ENCODE measurements around the gene NMT1.
"Not testable (repeated sequence)": the region's sequence is repeated elsewhere in the genome, so short reads cannot be mapped to it uniquely, and the experiment has no call there.

NMT1 gene

DNA sequence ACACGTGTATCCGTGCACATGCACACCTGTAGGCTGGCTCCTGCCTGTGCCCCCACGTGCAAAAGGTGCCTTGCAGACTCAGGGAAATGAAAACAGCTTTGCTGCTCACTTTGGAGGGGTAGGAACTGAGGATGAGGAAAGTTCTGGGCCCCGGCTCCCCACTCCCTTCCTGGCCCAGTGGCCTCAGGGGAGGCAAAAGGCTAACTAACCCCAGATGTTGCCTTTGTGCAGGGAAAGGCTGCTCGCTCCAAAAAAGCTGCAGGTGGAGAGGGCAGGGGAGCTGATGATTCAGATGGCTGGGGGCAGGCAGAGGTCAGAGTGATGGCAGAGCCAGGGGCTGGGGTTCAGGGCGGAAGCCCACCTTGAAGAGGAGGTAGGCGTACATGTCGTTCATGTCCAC is 58.8 kb downstream of the NMT1 start:
- DNase-seq (ENCODE audit: low read depth in 3 of 3): no peak

DNA sequence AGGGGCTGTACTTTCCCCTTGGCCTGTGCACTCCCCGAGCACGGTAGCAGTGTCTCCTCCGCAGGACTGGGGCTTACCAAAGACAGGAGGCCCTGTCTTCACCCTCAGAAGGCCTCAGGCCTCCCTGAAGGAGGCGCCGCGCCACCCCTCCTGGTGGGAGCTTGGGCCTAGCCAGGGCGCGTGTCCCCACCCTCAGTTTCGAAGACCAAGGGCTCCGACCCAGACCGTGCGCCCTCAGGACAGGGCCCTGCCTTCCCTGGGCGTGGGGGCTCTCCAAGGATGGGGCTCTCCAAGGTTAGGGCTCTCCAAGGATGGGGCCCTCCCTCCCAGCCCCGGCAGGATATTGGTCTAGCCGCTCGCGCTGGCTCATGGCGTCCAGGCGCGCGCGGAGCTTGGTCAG is 59.4 kb downstream of the NMT1 start:
- DNase-seq (ENCODE audit: low read depth in 3 of 3): no peak

DNA sequence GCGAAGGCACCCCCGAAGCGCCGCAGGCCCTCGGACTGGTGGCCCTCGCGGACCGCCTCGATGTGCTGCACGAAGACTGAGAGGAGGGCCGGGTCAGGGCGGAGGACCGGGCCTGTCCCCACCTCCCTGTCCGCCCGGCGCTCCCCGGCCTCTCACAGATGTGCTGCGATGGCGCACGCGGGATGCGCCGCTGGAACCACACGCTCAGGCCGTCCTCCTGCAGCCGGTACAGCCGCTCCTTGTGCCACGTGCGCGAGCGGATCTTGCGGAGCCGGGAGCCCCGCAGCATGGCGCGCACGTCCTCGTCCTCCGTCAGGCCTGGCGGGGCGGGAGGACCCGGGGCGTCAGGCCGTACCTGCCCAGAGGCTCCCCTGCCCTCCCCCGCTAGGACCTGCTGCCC is 59.9 kb downstream of the NMT1 start:
- DNase-seq (ENCODE audit: low read depth in 3 of 3): no peak

DNA sequence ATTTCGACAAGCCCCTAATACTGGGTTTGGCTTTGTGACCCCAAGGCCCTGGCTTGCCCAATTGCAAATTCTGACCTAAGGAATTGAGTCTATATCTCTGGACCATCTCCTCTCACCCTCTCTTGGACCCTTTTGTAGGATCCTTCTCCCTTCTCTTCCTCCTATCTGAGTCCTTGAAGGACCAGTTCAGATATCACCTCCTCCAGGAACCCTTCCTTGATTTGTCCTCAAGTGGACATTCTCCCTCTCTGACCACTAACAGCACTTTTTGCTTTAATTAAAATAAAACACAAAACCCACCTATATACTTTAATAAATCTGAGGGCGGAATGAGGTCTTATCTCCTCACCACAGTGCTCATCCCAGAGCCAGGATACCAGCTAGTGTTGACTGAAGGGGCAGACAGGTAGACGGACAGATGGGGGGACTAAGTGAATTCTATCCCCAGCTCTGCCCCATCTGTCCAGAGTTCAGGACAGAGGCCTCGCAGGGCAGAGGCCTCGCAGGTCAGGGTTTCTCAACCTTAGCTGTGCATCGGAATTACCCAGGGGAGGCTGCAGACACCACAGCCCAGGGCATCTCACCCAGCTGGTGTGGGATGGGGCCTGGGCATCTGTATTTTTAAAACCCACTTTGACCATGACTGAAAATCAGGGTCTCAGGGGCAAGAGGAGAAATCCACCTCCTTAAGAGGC is 62.1 kb downstream of the NMT1 start:
- DNase-seq (ENCODE audit: low read depth in 3 of 3): no peak

DNA sequence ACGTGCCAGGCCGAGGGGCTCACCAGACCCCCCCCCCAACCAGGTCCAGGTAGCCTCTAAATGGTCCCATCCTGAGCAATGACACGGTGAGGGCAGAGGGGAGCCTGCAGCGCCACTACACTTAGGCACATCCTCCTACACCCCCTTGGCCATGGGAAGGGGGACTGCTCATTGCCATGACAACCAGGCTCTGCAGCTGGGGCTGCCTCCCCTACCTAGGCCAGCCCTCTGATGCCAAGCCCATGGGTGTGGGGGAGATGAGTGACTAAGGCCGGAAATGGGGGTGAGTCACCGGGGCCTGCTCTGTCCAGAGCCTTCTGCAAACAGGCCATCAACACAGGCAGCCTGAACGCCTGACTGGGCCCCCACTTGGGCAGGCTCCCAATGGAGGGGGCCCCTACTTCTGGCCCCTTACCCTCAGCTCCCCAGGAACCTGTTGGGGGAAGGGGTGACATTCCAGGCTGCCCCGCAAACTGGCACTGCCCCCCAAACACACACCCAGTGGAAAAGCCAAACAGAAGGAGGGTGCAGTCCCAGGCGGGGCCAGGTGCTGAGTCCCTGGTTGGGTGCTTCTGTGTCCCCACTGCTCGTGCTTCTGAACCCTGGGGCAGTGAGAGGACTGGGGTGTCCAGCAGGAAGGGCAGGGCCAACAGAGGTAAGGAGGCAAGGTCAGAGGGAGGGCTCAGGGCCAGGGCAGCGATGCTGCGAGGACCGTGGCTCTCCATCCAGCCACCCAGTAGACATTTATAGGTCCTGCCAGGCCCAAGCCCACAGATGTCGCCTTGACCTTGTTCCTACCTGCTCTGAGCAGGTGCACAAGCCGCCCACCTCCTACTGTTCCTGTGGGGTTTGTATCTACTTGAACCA is 63.0 kb downstream of the NMT1 start:
- DNase-seq (ENCODE audit: low read depth in 3 of 3): no peak

DNA sequence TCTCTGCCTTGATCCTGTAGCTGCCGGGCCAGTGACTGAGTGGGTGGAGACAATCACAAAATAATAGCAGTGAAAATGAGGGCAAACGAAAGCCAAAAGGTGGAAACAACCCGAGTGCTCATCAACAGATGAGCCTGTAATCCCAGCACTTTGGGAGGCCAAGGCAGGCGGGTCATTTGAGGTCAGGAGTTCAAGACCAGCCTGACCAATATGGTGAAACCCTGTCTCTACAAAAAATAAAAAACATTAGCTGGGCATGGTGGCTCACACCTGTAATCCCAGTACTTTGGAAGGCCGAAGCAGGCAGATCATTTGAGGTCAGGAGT is 63.6 kb downstream of the NMT1 start:
- DNase-seq (ENCODE audit: low read depth in 3 of 3): not testable (repeated sequence)

DNA sequence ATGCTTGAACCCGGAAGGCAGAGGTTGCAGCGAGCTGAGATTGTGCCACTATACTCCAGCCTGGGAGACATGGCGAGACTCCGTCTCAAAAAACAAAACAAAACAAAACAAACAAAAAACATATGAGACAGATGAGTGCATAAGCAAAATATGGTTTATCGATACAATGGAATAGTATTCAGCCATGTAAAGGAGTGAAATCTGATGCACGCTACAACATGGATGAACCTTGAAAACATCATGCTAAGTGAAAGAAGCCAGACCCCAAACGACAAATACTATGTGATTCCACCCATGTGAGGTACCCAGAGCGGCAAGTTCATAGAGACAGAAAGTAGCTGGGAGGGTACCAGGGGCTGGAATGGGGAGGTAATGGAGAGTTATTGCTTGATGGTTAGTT is 64.4 kb downstream of the NMT1 start:
- no peak for DNase-seq (ENCODE audit: low read depth in 3 of 3)

DNA sequence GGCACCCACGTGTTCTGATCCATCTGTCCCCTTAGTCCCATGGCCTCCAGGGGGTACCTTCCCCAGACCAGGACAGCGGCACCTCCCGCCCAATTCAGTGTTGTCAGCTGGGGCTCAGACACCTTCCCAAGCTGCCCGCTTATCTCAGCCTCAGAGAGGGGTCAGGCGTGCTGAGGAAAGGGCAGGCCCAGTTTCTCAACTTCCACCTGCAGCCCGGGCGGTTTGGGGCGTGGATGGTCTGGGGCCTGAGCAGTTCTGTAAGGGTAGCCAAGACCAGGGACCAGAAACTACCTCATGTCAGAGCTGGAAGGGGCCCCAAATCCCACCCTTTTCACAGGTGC is 66.1 kb downstream of the NMT1 start:
- DNase-seq (ENCODE audit: low read depth in 3 of 3): no peak

DNA sequence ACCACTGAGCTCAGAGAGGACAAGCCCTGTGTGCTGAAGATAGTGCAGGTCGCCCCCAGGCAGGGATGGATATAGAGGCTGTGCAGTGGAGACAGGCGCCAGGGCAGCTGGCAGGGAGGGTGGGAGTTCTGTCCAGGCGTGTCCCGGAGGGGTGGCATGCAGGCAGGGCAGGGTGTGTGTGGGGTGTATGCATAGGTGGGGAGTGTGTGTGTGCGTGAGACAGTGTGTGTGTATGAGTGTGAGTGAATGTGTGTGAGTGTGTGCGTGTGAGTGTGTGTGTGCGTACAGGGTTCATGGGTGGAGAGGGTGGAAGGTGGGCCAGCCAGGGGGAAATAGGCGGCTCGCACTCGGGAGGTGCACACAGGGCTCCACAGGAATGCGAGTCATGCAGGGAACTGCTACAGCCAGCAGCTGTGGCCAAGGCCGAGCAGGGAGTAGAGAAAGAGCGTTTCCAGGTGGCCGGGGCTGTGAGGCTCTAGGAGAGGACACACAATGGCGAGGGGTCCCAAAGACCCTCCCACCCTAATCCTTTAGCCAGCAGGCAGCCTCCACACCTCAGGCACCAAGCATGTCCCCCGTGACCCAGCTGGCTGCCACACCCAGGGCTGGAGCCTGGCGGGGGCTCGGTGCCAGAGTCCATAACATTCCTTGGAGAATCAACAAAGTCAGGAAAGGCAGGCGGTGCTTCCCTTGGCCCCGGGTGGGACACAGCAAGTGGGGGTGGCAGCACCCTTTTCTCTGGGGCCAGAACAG is 66.6 kb downstream of the NMT1 start:
- no peak for DNase-seq (ENCODE audit: low read depth in 3 of 3)

DNA sequence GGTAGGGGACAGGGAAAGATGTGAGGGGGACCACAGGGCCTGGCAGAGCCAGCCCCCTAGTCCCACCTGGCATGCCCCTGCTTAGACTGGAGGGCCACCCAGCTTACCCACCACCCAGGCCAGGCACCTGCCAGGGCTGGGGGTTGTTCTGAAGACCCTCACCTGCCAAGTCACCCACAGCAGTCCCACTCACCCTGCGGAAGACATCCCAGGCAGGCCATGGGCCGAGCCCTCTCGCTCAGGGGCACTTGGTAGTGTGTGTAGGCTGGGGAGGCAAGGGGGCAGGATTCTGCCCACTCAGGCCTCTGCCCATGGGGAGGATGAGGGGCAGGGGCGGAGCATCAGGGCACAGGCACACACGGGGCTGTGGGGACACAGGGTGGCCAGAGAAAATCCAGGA is 67.2 kb downstream of the NMT1 start:
- DNase-seq (ENCODE audit: low read depth in 3 of 3): no peak

DNA sequence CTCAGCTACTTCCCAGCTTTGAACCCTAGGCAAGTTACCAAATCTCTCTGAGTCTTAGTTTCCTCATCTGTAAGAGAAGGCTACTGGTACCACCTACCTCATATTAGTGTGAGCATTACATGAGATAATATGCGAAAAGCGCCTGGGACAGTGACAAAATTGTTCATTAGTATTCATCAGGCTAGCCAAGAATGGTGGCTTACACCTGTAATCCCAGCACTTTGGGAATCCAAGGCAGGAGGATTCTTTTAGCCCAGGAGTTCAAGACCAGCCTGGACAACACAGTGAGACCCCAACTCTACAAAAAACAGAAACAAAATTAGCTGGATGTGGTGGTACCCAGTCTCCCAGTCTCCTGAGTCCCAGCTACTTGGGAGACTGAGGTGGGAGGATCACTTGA is 67.9 kb downstream of the NMT1 start:
- no peak for DNase-seq (ENCODE audit: low read depth in 3 of 3)

DNA sequence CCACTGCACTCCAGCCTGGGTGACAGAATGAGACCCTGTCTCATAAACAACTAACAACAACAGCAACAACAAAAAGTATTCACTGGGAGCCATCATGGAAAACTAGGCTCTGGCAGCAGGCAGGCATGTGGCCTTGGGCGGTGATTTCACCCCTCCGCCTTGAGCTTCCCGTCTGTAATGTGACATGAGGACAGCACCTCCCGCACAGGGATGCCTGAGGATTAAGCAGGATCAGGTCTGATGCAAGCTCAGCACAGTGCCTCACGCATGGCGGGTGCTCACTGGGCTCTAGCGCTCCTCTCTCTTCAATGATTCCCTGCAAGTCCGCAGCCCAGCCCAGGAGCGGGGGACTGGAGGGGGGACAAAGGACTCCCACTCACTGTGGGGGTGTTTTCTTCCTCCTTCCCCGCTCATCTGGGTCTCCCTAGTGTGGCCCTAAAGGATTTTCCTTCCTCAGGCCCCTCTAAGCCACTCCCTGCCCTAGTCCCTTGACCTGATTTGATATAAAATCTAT is 68.4 kb downstream of the NMT1 start:
- no peak for DNase-seq (ENCODE audit: low read depth in 3 of 3)

DNA sequence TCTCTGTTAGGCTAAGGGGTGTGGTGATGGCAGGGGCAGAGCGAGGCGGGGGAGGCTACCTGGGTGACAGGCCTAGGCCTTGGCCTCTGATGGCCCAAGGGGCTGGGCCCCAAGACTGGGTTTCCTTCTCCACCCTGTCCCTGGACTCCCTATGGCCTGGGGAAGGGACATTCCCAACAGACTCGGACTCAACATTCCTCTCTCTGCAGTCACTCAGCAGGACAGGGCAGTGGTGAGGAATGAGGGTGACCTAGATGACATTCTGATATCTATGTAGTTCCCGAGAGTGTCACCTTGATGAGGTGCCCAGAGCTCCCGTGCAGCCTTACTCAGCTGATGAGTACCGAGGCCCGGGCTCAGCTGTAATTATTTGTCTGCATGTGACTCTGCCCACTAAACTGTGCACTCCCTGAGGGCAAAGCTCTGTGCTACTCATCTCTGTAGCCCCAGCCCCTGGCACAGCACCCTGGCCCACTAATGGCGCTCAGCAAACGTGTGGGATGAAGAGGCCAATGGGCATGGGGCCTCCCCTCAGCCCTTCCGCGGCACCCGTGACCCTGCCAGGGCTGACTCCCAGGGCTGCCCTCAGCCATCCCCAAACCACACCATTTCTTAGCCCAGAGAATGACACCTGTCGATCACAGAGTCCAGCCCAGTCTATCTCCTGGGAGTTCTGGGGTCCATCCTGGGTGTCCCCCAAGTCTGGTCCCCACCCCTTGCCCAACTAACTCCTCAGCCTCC is 69.0 kb downstream of the NMT1 start:
- DNase-seq (ENCODE audit: low read depth in 3 of 3): no peak

DNA sequence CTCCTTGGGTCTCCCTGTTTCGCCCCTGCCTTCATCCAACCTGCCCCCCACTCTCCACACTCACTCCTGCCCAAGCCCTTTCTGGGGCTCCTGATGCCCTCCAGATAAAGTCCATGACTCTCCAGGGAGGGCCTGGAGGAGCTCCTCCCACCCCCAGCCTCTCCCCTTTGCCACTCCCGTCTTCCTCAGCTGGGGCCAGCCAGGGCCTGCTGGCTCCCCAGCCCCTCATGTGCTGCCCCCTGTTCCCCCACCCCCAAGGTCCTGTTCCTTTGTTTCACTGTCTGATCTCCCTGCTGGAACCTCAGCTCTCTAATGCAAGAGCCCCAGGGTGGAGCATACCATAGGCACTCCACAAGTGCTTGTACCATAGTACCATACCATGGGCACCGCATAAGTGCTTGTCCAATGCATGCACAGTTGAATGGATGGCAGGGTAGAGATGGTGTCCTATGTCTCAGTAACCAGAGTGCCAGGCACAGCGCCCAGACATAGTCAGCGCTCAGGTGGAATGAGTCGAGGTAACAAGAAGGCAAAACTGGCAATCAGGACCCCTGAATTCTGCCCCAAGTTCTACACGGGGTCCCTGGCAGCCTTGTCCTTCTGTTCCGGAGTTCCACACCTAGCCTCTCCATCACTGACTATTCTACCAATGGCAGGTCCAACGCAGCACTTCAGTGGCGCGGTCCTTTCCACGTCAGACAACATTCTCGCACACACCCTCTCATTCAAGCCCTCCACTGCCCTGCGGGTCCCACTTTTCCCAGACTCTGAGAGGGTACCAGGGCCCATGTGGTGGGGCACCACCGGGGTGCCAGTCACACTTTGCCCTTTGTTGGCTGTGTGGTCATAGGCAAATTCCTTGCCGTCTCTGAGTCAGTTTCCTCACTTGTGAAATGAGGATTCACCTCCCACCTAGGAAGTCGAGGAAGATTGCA is 69.8 kb downstream of the NMT1 start:
- DNase-seq (ENCODE audit: low read depth in 3 of 3): no peak

DNA sequence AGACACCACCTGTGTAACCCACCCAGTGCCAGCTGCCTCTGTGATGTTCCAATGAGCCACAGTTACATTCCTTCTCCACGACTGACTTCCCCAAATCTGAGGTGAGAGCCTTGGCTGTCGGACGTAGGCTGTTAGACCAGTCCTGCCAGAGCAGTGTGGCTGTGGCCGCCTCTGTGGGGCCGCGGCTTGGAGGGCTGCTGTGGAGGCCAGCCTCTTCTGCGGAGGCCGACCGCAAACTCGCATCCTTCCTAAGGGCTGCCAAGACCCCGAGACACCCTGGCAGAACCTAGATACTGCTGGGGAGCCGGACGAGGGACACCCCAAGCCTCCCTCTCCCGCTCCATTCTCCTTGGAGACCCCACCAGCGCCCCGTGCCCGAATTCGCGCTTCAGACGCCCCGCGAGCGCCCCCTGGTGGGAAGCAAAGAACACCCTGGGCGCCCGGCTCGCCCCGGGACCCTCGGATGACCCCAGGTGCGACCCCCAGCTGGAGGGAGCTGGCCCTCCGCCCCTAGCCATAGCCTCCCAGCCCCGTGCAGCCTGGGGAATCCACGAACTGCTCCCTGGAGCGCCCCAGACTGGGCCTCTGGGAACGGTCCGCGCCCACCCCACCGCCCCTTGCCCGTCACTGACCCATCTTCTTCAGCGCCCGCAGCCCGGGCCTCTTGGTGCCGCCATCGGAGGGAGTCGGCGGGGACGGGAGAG is 70.7 kb downstream of the NMT1 start:
- peak in 1 of 3 experiments; percentile 40 for DNase-seq (ENCODE audit: low read depth in 3 of 3)

DNA sequence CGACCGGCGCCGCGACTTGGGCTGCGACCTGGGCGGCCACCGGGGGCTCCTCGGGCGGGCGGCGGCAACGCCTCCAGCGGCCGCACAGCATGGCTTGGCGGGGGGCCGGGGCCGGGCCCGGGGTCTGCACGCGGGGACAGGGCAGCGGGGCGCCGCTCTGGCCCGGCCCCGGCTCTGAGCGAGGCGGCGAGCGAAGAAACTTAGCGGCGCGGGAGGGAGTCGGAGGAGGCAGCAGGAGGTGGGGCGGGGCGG is 71.1 kb downstream of the NMT1 start, which contains the start of gene PLCD3:
TSS of gene PLCD3 (minus strand) at position 196 of the 252 bp plus-strand sequence. CDS start at position 91, 105 bp downstream.
- DNase-seq (ENCODE audit: low read depth in 3 of 3): peak in 1 of 3 experiments; percentile 59

DNA sequence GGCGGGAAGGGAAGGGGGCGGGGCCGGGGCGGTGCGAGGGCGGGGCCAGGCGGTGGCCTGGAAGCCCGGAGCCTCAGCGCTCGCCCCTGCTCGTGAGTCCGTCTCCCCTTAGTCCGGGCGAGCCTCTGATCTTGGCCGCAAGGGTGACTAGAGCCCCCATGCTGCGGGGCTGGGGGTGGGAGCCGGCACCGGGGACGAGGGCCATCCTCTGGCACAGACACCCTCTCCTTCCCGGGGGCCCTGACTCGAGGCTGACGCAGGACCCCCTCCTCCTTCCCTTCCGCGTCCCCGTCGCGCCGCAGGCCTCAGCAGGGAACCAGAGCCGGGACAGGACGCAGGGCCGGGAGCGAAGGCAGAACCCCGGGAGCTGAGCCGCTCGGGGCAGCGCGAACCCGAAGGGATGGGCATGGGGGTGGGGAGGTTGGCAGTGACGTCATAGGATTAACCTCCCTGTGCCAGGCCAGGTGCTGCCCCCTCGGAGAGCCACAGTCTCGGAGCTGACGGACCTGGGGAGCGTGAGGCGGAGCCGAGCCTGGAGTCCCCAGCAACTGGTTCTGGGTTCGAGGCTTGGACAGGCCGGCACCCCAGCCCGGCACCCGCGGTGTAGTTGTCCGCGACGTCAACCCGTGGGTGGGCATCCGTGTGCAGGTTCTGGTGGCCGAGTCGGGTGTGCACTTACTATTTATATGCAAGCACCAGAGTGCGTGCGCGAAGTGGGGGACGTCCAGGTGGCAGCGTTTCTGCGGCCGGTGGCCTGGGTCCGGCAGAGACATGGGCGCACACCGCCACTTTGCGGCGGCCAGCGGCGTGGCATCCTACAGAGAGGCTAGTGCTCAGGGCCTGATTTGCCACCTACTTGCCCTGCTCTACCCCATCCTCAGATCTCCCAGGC is 71.7 kb downstream of the NMT1 start:
- DNase-seq (ENCODE audit: low read depth in 3 of 3): peak in 2 of 3 experiments; percentile 52 to 69

DNA sequence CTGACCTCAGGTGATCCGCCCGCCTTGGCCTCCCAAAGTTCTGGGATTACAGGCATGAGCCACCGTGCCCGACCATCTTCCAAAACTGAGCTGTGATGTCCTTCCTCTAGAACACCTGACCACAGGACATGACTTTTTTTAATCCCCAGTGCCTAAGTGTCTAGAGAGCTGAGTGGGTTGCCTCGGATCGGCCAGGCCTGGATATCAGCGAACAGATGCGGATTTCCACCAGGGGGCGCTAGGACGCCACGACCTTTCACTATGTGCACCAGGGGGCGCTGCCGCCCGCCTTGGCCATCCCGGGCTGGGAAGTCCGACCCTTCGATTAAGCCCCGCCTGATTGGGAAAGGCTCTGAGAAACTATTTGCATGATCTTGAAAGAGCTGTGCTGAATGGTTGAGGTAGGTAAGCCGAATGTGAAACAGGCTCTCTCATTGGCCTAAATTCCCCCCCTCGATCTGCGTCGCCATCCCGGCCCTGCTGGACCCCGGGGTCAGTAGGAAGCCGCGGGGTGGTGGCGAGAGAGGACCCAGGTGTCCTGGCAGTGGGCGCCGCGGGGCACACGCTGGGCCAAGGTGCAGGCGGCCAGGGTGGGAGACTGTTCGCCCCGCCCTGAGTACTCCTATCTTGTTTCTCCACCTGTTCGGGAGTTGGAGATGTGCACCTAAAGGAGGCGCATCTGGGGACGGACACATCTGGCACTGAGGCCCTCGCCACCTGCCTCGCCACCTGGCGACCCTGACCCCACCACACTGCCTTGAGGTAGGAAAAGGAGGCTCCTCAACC is 74.3 kb downstream of the NMT1 start, which contains the start of gene ACBD4:
TSS of gene ACBD4 (plus strand) at position 496 of the 786 bp plus-strand sequence. CDS start 458 bp downstream, outside the sequence.
- peak; percentile 90 to 98 (median 97) for DNase-seq (ENCODE audit: low read depth in 3 of 3)
